ENCODE measurements around the gene SOCS7. TPM values are rescaled to one million over a fixed set of nuclear protein-coding genes. Genes with fewer than 3 reads are reported as not detected.

The SOCS7 gene
- total and polyA plus RNA-seq, 2 of the 4 experiments (the other 2 are of a cell fraction): 6.5 to 6.8 TPM

GRCh38 chr17:38454532-38454931 is 102.9 kb downstream of the SOCS7 start:
- H4K8ac ChIP-seq (ENCODE audit: low read depth in 2 of 2, low read length in 2 of 2): peak overlapping the region; percentile 39 to 76; a peak in 3 of 4 replicates
- BruUV-seq (replicated peaks): no TSS peak
- H3K18ac ChIP-seq (ENCODE audit: low read depth, low read length): peak overlapping the region; percentile 62
- intact Hi-C loops (cut with micrococcal nuclease): no loop called here
- peak overlapping the region; percentile 81 for H3K9ac ChIP-seq (ENCODE audit: low read depth, low read length)
- H2BK15ac ChIP-seq (ENCODE audit: low read depth, low read length): peak overlapping the region; percentile 84; the same call in 1 of the 3 replicates
- no peaks in the 10 kb centered on the region for H3K27me3 ChIP-seq (ENCODE audit: control insufficient read depth, insufficient read depth, low read length)
- H4K20me1 ChIP-seq (ENCODE audit: insufficient read depth, low read length): peaks cover 60% of the 10 kb centered on the region
- dilution Hi-C loops (cut with HindIII; ENCODE audit: low sequenced_read_pairs, unreplicated experiment): no loop called here
- ChIA-PET POLR2A (ENCODE audit: unreplicated experiment) (no interaction called here), CTCF (no interaction called here)
- H3K4ac ChIP-seq (ENCODE audit: low read depth, low read length): peak overlapping the region; percentile 84
- peak overlapping the region; percentile 59; the same call in 1 of the 2 replicates for H2BK20ac ChIP-seq (ENCODE audit: low read depth, low read length)
- H2AK5ac ChIP-seq (ENCODE audit: low read depth, low read length): peak overlapping the region; percentile 98
- H3K36me3 ChIP-seq (ENCODE audit: control insufficient read depth, insufficient read depth, low read length): peaks cover 23% of the 10 kb centered on the region
- peak overlapping the region; percentile 89 for H2BK5ac ChIP-seq (ENCODE audit: low read depth, low read length, poor library complexity, severe bottlenecking)
- no peaks in the 10 kb centered on the region for H3K9me3 ChIP-seq (ENCODE audit: control insufficient read depth, insufficient read depth, low read length)
- peak; percentile 15 for ATAC-seq (ENCODE audit: low read depth)
- in situ Hi-C loops (cut with MboI; ENCODE audit: low sequenced_read_pairs): no loop called here
- H3K56ac ChIP-seq (ENCODE audit: extremely low read depth, insufficient read depth, low read length): peak overlapping the region; percentile 63
- peak overlapping the region; percentile 77 for H4K91ac ChIP-seq (ENCODE audit: insufficient read depth, low read depth, low read length)
- peaks cover 52 to 91% of the 10 kb centered on the region in 2 experiments for H3K79me1 ChIP-seq (ENCODE audit: low read depth in 1 of 2, low read length in 2 of 2)
- H2AK9ac ChIP-seq (replicated peaks; ENCODE audit: low read depth, low read length, poor library complexity): peak overlapping the region; percentile 95
- 4% methylated on average over 5 of the region's 12 CpGs; no CpG with 5 or more reads in 1 of the 2 experiments for WGBS, 2 experiments (ENCODE audit: extremely low coverage in 2 of 2, insufficient read length in 1 of 2)
- H3K23ac ChIP-seq (ENCODE audit: low read depth, low read length): peak overlapping the region; percentile 98
- peak overlapping the region; percentile 93 for H3K14ac ChIP-seq (replicated peaks; ENCODE audit: low read depth, low read length)
- peak; percentile 80 for DNase-seq
- peak overlapping the region; percentile 67 for H2AFZ ChIP-seq (replicated peaks; ENCODE audit: low read length, poor library complexity)
- TF ChIP-seq MXI1 (IDR thresholded peaks at IDR 0.05; ENCODE audit: borderline replicate concordance, low read depth, low read length): peak; percentile 76
- TF ChIP-seq RCOR1 (IDR thresholded peaks at IDR 0.05; ENCODE audit: insufficient replicate concordance, low read length): no peak
- TF ChIP-seq NFE2L2 (IDR thresholded peaks at IDR 0.05; ENCODE audit: low read depth, low read length): no peak
- peak; percentile 48; the same call in 1 of the 2 replicates for TF ChIP-seq FOS (IDR thresholded peaks at IDR 0.05; ENCODE audit: low read depth, low read length)
- TF ChIP-seq, protein P1, sequence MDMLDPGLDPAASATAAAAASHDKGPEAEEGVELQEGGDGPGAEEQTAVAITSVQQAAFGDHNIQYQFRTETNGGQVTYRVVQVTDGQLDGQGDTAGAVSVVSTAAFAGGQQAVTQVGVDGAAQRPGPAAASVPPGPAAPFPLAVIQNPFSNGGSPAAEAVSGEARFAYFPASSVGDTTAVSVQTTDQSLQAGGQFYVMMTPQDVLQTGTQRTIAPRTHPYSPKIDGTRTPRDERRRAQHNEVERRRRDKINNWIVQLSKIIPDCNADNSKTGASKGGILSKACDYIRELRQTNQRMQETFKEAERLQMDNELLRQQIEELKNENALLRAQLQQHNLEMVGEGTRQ (IDR thresholded peaks at IDR 0.05; ENCODE audit: low read depth, low read length): peak; percentile 56
- peak; percentile 23; the same call in 1 of the 2 replicates for TF ChIP-seq POLR2A (IDR thresholded peaks at IDR 0.05; ENCODE audit: low read depth, low read length)
- TF ChIP-seq MAZ (IDR thresholded peaks at IDR 0.05; ENCODE audit: borderline replicate concordance, low read depth, low read length): 0 out of 2 replicates have a peak, but pooled peaks have one; percentile 40
- H3K4me3 ChIP-seq (ENCODE audit: insufficient read depth, low read depth, low read length): peak overlapping the region; percentile 65
- peak overlapping the region; percentile 64 for H2BK120ac ChIP-seq (ENCODE audit: low read depth, low read length)
- H4K5ac ChIP-seq (ENCODE audit: low read depth, low read length): peak overlapping the region; percentile 46
- H3K9me1 ChIP-seq (ENCODE audit: insufficient read depth, low read length): peaks cover 42% of the 10 kb centered on the region
- peak overlapping the region; percentile 90 for H3K27ac ChIP-seq (ENCODE audit: insufficient read depth, low read length)
- H3K4me2 ChIP-seq (ENCODE audit: low read depth, low read length): peak overlapping the region; percentile 94
- H3K4me1 ChIP-seq (ENCODE audit: control insufficient read depth, insufficient read depth, low read length): peaks cover 49% of the 10 kb centered on the region

Other genes with a start within 250 kb of the SOCS7 start
- not detected in 2 replicates for gene TBC1D3E, start 223.9 kb upstream of the SOCS7 start, total RNA-seq (2012; rRNA removed)
- not detected in 2 replicates for gene TBC1D3E, start 223.9 kb upstream of the SOCS7 start, polyA plus RNA-seq (2012; rRNA removed)
- gene TBC1D3, start 159.3 kb upstream of the SOCS7 start, total RNA-seq (2012; rRNA removed): not detected in 2 replicates
- gene TBC1D3, start 159.3 kb upstream of the SOCS7 start, polyA plus RNA-seq (2012; rRNA removed): not detected in 2 replicates
- gene MRPL45, start 54.7 kb upstream of the SOCS7 start, total RNA-seq (2012; rRNA removed): 44.2 and 46.8 TPM in 2 replicates
- 36.3 and 39.6 TPM in 2 replicates for gene MRPL45, start 54.7 kb upstream of the SOCS7 start, polyA plus RNA-seq (2012; rRNA removed)
- gene GPR179, start 7.9 kb upstream of the SOCS7 start, total RNA-seq (2012; rRNA removed): not detected in 2 replicates
- not detected in 2 replicates for gene GPR179, start 7.9 kb upstream of the SOCS7 start, polyA plus RNA-seq (2012; rRNA removed)
- gene ARHGAP23, start 76.6 kb downstream of the SOCS7 start, total RNA-seq (2012; rRNA removed): 9.3 and 17.8 TPM in 2 replicates
- 42.7 and 43.3 TPM in 2 replicates for gene ARHGAP23, start 76.6 kb downstream of the SOCS7 start, polyA plus RNA-seq (2012; rRNA removed)